ENCODE results near the gene POR.
A peak's percentile ranks its signal among the peaks of the same experiment; 100 is the strongest.
"Not testable (repeated sequence)": the region's sequence is repeated elsewhere in the genome, so short reads cannot be mapped to it uniquely, and the experiment has no call there.

Gene POR

DNA sequence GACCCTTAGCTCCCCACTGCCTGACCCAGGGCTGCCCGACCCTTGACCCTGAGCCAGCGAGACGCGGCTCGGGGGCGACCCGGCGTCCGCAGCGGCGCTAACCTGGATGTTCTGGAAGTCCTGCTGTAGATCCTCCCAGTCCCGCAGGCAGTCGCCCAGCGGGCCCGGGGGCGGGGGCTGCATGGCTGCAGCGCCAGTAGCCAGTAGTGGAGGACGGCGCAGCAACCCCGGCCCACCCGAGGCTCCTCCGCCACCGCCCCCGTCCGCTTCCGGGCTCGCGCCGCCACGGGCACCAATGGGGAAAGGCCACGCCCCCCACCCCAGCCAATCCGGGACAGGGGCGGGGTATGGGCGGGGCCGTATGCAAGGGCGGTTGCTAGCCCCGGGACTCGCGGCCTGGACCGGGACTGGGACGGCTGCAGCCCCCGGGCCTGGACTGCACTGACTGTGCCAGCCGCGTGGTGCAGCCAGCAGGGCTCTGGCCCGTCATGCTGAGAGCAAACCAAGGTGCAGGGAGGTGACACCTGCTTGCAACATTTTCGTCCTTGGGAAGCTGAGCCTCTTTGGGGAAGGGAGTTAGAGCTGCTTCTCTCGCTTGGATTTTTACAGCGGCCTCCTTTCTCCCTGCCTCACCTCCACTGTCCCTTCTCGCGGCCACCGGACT, 79.6 kb downstream of the POR start, which contains the start of gene TMEM120A:
Gene TMEM120A (minus strand): TSS at position 208 of the 664 bp plus-strand sequence. CDS start 25 bp downstream, at position 183.
- peak; percentile 89 for DNase-seq

DNA sequence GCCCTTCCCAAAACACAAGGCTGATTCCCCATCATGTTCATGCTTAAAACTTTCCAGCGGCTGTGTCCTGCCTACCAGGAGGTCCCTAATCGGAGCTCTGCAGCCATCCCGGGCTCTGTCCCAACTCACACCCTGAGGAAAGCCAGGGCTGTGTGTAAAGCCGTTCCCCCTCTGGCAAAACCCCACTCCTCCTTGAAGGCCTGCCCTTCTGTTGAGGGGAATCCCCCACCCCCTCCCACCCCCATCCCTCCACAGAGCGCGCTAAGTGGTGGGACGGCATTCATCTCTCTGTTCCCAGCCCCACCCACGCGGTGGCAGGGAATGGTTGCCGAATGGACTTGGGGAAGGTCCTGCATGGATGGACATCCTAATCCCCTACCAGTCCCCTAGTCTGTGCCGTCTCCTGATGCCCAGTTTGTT, 80.1 kb downstream of the POR start:
- DNase-seq: no peak

DNA sequence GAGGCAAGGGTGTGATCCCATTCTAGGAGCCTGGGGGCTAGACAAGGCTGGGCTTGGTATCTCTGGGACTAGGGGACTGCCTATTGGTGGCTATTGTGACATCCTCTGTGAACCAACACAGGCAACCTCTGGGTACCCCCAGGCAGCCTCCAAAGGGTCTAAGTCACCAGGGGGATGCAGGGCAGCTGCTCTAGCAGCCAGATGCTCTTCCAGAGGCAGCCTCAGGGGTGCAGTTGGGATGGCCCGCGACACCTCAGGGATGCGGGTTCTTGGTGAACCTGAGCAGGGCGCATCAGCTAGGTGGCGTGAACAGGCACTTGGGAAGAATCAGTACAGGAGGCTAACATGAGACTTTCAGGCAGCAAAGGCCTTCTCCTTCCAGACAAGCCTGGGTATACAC, 81.0 kb downstream of the POR start:
- DNase-seq: no peak

DNA sequence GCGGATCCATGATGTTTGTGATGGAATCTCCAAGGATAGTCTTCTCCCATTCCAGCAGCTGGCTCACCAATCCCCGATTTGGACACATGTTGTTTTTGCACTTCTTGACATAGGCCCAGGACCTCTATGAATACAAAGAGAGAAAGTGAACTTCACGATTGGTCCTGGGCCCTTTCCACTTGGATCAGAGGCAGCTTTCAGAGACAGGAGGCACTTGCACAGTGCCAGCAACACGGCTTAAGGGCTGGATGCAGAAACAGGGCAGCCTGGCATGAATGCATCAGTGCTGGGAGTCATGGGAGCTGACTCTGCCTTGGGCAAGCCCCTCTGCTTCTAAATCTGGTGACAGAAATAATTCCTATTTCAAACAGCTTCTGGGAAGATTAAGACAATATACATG, 81.5 kb downstream of the POR start:
- DNase-seq: no peak

DNA sequence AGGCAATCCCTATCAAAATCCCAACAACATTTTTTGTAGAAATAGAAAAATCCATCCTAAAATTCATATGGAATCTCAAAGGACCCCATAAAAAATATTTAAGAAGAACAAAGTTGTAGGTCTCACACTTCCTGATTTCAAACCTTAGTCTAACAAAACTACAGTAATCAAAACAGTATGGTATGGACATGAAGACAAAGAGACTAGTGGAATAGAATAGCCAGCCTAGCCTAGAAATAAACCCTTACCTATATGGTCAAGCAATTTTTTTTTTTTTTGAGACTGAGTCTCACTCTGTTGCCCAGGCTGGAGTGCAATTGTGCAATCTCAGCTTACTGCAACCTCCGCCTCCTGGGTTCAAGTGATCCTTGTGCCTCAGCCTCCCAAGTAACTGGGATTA, 83.1 kb downstream of the POR start:
- no peak for DNase-seq

DNA sequence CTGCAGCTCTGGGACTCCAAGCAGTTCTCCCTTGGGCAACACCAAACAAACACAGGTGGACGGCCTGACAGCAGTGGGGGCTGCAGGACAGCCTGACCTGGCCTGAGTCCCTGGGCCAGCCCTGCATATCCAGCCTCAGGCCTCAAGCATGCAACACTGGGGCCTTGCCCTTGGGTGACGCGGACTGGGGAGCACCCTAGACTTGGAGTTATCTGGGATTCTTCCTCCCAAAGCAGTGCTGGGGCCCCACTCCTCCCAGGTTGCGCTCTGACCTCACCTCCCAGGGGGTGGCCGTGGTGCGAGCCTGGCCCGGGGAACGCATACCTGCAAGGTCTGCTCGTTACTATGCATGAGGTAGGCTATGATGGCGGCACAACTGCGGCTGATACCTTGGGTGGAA, 85.6 kb downstream of the POR start:
- no peak for DNase-seq

DNA sequence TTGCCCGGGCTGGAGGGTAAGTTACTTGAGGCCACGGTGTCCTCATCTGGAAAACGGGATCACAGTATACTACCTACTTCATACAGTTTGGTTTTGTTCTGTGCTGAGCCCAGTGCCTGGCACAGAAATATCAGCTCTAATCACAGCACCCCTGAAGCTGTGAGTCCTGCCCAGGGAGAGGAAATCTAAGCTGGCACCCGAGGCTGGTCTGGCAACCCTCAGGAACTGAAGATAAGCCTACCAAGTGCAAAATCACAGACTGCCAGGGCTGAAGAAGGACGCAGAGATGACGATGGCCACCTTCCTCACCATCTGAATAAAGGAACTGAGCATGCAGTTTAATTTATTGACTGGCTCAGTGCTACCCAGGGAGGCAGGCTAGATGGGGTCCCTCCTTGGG, 87.2 kb downstream of the POR start:
- no peak for DNase-seq

DNA sequence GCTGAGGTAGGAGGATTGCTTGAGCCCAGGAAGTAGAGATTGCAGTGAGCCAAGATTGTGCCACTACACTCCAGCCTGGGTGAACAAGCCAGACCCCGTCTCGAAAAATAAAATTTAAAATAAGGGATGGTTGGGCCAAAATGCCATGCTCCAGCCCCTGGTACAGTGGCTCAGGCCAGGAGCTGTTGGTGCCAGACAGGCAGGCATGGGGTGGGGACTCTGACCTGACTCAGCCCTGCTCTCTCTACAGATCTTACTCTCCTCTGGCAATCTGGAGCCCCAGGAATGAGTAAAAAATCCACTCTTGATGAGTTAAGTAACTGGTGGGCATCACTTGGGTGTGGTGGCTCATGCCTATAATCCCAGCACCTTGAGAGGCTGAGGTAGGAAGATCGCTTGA, 87.9 kb downstream of the POR start:
- no peak for DNase-seq

DNA sequence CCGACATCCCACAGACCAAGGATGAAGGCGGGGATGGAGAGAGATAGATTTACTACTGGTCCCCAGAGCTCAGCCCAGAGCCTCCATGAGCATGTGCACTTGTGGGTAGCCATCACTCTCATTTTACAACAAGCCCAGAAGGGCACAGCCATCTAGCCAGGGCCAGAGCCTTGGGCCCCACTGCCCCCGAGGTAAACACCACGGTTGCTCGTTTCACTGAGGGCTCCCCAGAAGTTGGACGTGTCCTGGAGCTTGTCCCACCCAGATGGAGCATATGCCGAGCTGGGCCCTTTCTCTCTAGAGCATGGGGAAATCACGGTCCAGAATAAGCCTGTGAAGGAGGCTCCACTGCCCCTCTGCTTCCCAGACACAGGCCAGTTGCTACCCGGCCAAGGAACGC, 88.4 kb downstream of the POR start:
- no peak for DNase-seq

DNA sequence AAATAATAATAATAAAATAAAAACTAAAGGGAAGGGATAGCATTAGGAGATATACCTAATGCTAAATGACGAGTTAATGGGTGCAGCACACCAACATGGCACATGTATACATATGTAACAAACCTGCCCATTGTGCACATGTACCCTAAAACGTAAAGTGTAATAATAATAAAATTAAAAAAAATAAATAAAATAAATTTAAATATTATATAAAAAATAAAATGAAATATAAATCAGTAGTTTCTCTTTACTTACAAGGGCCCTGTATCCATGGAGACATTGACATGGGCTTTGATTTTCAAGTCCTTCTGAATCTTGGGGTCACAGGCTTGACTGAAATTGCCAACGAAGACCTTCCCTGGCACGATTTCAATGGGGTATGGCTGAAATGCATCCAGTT, 90.0 kb downstream of the POR start:
- not testable (repeated sequence) for DNase-seq

DNA sequence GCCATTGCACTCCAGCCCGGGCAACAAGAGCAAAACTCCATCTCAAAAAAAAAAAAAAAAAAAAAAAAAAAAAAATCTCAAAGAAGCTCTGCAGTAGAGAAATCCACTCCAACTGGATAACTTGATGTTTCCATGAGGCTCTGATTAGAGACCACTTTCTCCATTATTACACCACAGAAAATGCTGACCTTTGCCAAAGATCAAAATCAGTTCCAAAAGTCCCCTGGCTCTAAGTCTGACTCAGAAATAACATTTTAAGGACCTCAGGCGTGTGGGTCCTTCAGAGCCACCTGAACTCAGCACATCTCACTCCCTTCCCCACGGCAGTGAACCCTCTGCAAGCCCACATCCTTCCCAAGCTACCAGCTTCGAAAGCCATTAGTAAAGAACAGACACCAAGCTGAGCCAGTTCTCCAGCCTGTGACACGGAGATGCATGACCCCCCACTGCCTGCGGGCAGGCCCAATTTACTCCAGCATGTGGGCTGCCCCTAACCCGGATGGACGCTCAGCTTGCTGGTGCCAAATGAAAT, 93.3 kb downstream of the POR start:
- DNase-seq: no peak

DNA sequence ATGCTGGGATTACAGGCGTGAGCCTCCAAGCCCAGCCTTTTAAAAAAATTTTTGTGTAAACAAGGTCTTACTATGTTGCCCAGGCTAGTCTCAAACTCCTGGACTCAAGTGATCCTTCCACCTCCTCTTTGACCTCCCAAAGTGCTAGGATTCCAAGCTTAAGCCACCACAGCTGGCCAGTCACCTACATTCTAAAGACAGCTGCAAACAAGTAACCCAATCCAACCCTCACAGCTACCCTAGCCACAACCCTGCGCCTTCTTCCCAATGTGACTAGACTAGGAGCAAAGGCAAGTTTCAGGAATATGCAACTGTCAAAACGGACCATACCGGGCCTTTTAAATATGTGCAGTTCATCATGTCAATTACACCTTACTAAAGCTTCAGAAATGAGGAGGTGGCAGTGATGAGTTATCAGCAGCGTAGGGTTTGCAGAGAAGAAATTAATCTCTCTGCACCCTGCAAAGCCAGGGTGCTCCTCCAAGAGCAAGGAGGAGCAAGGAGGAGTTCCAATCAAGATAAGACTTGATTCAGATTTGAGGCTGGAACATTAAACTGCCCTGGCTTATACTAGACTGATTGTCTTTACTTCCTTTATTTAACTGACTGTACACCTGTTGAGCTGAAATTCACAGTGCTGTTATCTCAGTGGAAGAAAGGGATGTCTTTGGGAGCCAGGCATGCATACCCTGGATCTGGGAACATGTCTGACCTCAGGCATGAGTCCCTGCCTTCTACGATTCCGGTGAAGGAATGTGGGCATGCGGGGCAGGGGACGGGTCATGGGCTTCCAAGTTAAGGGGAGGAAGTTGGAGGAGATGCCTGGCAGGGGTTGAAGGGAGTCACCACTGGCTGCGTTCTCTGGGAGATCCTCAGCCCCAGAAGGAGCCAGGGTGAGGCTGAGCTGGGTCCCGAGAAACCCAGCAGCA, 95.0 kb downstream of the POR start:
- DNase-seq: no peak

DNA sequence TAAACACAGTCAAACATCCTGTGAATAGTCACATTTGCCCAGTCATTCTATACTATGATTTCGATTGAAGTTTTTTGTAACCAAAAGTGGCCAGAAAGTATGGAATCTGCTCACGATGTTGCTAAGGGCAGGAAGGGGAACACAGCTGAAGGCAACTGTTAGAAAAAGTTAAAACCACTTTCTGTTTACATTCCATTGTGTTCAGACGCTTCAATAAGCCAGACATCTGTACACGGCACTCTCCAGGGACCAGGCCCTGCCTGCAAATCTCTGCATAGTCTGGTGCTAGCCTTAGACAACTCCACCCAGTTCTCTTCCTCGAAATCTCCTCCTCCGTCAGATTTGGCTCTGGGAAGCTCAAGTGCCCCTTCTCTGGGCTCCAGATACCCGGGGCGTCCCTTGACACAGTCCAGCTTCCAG, 96.5 kb downstream of the POR start:
- DNase-seq: no peak

DNA sequence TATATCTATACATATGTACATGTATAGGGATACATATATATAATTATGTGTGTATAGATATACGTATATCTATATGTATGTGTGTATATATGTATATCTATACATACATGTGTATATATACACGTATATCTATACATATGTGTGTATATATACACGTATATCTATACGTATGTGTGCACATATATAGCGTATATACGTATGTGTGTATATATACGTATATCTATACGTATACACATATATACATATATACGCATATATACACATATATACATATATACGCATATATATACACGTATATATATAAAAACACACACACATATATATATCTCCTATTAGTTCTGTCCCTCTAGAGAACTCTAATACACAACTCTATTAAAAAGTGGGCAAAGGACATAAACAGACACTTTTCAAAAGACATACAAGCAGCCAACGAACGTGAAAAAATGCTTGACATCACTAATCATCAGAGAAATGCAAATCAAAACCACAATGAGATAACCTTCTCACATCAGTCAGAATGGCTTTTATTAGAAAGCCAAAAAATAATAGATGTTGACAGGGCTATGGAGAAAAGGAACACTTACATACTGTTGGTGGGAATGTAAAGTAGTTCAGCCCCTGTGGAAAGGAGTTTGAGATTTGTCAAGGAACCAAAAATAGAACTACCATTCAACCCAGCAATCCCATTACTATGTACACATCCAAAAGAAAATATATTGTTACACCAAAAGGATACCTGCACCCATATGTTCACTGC, 101.4 kb downstream of the POR start:
- no peak for DNase-seq

DNA sequence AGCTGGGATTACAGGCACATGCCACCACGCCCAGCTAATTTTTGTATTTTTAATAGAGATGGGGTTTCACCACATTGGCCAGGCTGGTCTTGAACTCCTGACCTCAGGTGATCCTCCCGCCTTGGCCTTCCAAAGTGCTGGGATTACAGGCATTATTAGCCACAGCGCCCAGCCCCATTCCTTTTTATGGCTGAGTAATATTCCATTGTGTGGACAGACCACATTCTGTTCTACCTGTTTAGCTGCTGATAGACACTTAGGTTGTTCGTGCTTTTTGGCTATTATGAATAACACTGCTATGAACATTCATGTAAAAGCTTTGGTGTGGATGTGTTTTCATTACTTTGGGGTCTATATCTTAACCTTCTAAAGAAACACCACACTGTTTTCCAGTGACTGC, 103.6 kb downstream of the POR start:
- DNase-seq: not testable (repeated sequence)

DNA sequence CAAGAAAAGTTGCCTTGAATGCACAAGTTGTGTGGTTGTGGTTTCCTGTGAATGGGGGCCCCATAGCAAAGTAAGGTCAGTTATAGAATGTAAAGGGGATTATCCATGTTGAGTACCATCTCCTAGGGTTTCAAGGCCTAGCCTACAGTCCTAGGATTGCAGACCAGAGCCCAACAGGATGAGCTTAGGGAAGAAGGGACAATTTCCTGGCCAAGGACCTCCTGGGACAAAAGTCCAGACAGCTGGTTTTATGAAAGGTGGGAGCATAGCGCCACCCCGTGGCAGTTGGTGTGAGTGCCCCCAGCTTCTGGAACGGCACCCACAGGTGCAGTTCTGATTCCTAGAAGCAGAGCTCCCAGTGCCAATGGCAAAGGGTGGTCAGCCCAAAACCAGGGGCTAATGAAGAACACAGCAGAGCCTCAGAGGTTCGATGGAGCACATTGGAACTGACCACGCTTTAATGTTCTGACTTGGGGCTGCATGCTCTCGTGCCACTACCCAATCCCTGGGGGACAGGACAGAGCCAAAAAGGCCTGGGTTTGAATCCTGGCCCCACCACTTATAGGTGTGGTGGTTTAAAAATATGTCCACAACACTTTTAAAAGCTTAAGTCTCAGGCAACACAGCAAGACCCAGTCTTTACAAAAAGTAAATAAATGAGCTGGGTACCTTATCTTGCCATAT, 105.2 kb downstream of the POR start:
- DNase-seq: peak; percentile 45

DNA sequence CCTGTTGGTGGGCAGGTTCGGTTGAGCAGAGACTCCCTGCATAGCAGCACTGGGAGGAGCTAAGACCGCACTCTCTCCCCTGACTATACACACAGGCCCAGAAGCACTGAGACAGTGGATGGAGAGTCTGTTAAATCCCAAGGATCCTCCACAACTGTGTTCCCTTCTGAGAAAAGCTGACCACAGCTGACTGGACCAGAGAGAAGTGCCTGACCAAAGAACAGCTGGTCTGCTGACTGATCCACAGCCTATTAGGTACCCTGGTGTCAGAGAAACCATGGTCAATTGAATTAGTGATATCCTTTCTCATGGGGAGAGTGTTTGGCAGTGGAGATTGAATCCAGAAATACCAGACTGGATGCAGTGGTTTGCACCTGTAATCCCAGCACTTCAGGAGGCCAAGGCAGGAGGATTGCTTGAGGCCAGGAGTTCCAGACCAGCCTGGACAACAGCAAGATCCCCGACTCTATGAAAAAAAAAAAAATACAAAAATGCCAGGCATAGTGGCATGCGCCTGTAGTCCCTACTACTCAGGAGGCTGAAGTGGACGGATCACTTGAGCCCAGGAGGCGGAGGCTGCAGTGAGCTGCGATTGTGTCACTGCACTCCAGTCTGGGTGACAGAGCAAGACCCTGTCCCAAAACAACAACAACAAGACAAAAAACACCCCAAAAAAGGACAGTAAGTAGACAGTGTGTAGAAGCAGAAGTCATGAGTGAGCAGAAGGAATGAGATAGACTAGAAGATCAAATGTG, 107.2 kb downstream of the POR start:
- no peak for DNase-seq

DNA sequence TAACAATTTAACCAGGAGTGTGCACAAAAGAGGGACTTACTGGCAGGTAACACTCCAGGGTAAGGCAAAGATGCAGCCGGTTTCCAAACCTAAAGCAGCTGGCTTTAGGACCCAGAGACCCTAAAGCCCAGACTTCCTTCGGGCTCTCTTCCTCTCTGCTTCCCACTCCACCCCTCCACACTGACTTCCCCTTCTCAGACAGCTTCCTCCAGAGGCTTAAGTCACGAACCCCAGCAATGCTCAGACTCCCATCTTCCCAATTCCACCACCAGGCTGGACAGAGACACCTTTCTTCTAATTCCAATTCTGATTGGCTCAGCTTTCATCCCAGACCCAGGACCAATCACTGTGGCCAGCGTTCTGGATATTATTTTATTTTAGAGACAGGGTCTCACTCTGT, 108.0 kb downstream of the POR start:
- DNase-seq: no peak

DNA sequence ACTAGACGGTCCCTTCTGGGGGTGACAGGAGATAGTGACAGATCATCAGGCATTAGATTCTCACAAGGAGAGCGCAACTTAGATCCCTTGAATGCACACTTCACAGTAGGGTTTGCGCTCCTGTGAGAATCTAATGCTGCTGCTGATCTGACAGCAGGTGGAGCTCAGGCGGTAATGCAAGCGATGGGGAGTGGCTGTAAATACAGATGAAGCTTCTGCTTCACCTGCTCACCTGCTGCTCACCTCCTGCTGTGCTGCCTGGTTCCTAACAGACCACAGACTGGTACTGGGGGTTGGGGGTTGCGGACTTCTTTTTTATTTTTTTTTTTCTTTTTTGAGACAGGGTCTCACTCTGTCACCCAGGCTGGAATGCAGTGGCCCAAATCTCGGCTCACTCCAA, 114.7 kb downstream of the POR start:
- DNase-seq: not testable (repeated sequence)

DNA sequence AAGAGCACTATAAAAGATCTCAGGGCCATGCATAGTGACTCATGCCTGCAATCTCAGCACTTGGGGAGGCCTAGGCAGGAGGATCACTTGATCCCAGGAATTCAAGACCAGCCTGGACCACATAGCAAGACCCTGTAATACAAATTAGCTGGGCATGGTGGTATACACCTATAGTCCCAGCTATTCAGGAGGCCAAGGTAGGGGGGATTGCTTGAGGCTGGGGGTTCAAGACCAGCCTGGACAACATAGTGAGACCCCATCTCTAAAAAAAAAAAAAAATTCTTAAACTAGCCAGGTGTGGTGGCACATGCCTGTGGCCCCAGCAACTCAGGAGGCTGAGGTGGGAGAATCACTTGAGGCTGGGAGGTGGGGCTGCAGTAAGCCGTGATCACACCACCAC, 117.0 kb downstream of the POR start:
- DNase-seq: no peak
